A172 (cell line): ENCODE measurements around the gene MAPK8. TPM values are rescaled to one million over a fixed set of nuclear protein-coding genes. Genes with fewer than 3 reads are reported as not detected.
"Not testable (repeated sequence)": the region's sequence is repeated elsewhere in the genome, so short reads cannot be mapped to it uniquely, and the experiment has no call there.

Experiments used
- DNase-seq: peaks from one replicate; pipeline ENCODE4 v3.0.0-alpha.2; 2015; ENCODE audit warnings: low spot score
- total RNA-seq: library from RNA; depleted of rRNA; stranded (reverse); fragments of >200 nt; shearing (Covaris generic); gene quantifications from 2 replicates; pipeline ENCODE4 v1.2.3, GENCODE V29; 2014

Gene MAPK8
- total RNA-seq, 1 experiment from 2014 or later, result 43.6 TPM

DNA sequence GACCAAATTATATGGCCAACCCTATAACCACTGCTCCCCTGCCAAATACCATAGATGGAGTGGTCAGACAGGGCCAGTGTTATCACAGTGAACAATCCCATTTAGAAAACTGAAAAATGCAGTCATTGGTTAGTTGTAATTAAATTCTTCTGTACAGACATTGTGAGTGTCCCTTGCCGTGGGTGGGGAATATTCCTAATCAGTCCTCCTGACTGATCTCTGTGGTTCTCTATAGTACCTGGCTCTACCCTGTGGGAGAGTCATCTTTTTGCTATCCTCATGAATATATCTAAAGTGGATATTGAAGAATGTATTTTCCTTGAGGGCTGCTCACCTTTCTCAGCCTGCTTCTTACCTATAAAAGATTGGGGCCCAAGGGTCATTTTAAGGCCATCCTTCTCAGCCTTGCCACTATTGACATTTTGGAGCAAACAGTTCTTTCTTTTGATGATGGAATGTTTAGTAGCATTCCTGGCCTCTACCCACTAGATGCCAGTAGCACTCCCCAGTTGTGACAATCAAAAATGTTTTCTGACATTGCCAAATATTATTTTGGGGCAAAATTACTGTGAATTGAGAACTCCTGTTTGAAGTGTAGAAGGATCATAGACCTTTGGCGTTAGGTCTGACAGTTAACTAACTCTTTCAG, 110.2 kb downstream of the MAPK8 start:
- DNase-seq, result no peak

- DNase-seq, result no peak
Observed at GRCh38 chr10:48417374-48417773, 110.9 kb downstream of the MAPK8 start.

DNA sequence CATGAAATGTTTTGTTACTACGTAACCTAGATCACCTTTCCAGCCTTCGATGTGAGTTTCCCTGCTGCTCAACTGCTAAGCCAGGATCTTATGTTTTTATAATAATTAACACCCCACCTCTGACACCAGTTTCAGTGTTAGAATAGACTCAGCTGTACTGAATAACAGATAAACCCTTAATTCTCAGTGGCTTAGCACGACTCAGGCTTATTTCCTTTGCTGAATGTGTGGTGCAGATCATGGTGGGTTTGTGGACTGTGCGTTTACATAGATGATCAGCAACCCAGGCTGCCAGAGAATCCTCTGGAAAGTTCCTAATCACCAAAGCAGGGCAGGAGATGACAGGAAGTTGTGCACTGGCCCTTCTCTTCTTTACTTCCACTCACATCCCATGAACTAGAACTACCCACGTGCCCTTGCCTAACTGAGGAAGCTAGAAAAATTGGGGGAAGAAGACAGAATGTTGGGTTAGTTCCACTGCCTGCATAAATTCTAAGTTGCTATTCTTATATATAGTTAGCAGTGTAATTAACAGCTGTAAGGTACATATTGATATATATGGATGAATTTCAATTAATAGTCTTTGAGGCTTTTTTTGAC, 111.8 kb downstream of the MAPK8 start:
- DNase-seq, result no peak

- DNase-seq, result no peak
Observed at GRCh38 chr10:48419714-48420113, 113.2 kb downstream of the MAPK8 start.

DNA sequence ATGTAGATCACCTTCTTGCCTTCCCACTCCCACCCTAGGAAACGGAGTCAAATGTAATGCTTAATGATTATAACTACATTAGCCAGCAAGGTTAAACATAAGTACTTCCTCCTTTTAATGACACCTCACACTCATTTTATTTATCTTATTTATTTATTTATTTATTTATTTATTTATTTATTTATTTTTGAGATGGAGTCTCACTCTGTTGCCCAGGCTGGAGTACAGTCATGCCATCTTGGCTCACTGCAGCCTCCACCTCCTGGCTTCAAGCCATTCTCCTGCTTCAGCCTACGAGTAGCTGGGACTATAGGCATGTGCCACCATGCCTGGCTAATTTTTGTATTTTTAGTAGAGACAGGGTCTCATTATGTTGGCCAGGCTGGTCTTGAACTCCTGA, 115.4 kb downstream of the MAPK8 start:
- DNase-seq, result not testable (repeated sequence)

DNA sequence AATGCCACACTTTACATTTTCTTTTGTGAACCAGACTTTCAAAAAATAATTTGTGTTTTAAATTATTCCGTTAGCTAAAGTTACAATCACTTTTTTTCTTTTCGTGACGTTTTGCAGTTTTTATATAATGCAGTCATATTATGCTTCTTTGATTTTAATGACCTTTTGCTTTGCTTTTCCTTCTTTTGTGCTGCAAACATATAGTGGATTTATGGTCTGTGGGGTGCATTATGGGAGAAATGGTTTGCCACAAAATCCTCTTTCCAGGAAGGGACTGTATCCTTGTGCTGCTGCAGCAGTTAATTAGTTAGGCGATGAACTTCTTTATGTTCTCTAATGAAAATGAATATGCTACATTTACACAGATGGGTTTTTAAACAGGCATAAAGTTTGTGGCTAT, 117.4 kb downstream of the MAPK8 start:
- DNase-seq, result no peak

DNA sequence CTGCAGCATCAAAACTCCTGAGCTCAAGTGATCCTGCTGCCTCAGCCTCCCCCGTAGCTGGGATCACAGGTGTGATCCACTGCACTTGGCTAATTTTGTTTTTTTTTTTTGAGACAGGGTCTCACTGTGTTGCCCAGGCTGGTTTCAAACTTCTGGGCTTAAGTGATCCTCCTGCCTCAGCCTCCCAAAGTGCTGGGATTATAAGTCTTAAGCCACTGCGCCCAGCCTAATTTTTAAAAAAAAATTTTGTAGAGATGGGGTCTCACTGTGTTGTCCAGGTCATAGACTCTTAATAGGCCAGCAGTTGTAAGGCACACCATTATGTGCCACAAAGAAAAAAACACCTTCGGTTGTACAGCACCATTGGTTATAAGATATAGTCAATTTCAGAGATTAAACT, 122.4 kb downstream of the MAPK8 start:
- no peak for DNase-seq

DNA sequence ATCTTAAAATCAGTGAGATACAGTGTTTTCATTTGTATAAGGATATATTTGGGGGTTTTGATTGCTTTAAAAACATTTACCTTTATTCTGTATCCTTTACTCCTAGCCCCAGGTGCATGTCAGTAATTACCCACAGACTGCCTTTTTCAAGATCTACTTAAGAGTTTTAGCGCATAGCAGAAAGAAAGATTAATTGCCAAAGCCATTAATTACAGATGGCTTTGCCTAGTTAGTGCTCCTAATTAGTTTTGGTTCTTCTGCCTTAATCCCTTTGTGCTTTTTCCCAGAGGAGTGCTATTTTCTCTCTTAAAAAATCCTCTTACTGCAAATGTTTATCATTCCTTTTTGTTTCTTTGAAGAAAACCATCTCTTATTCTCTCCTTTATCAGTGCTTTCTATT, 122.8 kb downstream of the MAPK8 start:
- DNase-seq, result no peak

DNA sequence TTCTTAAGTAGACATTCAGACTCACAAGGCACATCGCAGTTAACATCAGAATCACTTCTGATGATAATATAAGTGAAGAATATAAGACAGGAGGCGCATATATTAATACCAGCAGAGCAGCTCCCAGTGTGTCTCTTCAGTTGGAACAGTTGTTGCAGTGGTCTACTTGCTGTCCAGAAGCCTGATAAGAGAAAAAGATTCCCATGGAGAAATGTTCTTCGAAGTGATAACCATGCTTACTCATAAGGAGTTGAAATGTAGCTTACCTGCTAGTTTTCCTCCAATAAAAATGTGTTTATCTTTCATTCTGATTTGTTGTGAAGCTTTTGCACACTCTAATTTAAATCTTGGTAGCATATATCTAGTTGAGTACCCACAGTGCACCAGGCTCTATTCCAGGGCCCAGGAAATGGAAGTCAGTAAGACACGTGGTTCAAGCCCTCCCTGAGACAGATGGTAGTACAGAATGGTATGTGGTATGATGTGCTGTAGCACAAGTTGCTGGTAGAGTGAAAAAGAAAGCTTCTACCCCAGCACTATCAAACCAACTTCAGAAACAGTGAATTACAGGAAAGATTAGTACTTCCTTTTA, 124.0 kb downstream of the MAPK8 start:
- DNase-seq, result no peak

- no peak for DNase-seq
Observed at GRCh38 chr10:48431871-48432270, 125.4 kb downstream of the MAPK8 start.

DNA sequence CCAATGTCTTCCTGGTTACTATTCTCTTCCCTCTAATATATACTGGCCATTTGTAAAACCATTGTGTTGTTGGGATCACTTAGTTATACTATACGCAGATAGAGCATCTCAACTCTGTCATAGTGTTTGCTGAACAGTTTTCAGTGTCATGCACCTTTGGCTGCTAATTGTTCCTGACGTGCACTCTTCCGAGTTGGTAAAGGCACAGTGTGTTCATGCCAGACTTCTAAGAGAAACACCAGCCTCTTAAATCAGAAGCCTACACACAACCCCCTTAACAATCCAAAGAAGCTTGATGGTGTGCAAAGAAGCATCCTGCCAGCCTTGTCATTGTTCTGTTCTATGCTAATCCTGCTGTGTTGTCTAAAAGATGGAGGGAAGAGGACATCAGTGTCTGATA, 131.1 kb downstream of the MAPK8 start:
- no peak for DNase-seq

DNA sequence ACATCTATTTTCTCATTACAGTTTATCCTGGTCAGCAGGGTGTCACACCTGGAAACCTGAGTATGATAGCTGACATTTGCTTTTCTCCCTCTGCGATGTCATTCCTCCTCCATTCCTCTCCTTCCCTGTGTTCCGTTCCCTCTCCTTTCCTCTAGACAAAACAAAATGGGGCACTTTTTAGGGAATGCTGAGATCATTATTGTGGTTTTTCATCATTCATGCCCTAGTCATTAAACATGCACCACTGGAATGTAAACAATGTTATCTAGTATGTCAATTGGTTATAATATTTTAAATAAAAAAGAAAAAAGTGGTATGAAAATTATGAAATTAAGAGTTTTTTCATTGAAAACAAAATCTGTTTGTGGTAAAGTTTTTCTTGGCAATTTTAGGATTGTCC, 132.6 kb downstream of the MAPK8 start:
- peak; percentile 55 for DNase-seq

DNA sequence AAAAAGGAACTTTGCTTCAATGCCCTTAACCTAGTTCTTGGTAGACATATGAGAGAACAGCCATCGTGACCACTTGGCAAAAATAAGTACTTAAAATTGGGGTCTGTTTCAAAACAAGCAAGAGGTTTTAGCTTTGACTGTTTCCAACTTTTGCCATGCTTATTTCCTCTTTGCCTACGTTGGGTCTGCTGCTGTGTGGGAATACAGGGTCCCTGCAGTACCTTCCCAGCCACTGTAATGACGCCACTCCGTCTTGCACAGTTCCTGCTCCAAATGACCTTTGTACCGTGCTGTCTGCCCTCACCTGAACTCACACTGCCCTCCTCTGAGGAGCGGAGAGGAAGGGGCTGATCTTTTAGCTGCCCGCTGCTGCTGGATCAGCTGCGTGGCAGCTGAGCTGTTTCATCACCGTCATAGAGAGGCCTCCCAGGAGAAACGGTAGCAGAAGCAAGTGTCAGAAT, 133.1 kb downstream of the MAPK8 start:
- no peak for DNase-seq

DNA sequence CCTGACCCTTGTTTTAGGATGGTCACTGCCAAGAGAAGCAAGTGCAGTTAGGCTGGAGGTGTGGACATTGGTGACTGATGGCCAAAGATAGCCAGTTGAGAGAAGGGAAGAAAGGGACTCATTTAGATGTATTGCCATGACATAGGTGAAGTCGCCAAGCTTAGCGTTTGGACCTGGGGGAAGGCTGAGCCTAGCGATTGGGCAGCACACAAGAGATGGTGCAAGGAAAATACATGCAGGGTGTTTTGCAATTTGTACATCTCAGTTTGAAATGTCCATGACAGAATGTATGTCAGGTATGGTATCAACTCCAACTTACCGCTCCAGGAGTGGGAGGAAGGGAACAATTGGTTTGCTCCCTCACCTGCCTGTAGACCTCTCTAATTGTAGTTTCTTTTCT, 134.3 kb downstream of the MAPK8 start:
- no peak for DNase-seq

GRCh38 chr10:48442090-48442808, 135.8 kb downstream of the MAPK8 start:
- no peak for DNase-seq

GRCh38 chr10:48442809-48443177, 136.3 kb downstream of the MAPK8 start:
- DNase-seq, result no peak

- DNase-seq, result peak; percentile 58
Observed at GRCh38 chr10:48444266-48444665, 137.8 kb downstream of the MAPK8 start.

GRCh38 chr10:48444861-48445841, 138.7 kb downstream of the MAPK8 start:
- peak; percentile 68 for DNase-seq

GRCh38 chr10:48445932-48446331, 139.5 kb downstream of the MAPK8 start:
- DNase-seq, result no peak

- no peak for DNase-seq
Observed at GRCh38 chr10:48446785-48447184, 140.3 kb downstream of the MAPK8 start.

- no peak for DNase-seq
Observed at GRCh38 chr10:48447356-48448215, 141.1 kb downstream of the MAPK8 start.
